Cardiac muscle cell (in vitro differentiated cells and primary cell): Measurements from ENCODE around the gene SLPI. TPM values are rescaled to one million over a fixed set of nuclear protein-coding genes. Genes with fewer than 3 reads are reported as not detected.

Source experiments
- DNase-seq, 2 donors: peaks; one replicate each; pipeline versions ENCODE4 v3.0.0 to v3.0.0-alpha.2; 2010 to 2017; ENCODE audit warnings: low read depth in 1 of 2, low spot score in 1 of 2
- H3K27ac ChIP-seq: fragments of 200-600 bp; sonication (generic); 2 replicates; pipeline ENCODE4 v1.5.1; 2016
- H3K27me3 ChIP-seq: fragments of 200-600 bp; sonication (generic); 2 replicates; pipeline ENCODE4 v1.6.0; 2016; ENCODE audit warnings: control low read depth
- H3K36me3 ChIP-seq: fragments of 200-600 bp; sonication (generic); 2 replicates; pipeline ENCODE4 v1.5.1; 2016; ENCODE audit warnings: control low read depth
- H3K4me1 ChIP-seq: fragments of 200-600 bp; sonication (generic); 2 replicates; pipeline ENCODE4 v1.8.1; 2017; ENCODE audit warnings: low read depth, mild to moderate bottlenecking, mixed run types
- H3K4me3 ChIP-seq: fragments of 200-600 bp; sonication (generic); 2 replicates; pipeline ENCODE4 v1.5.1; 2016; ENCODE audit warnings: mild to moderate bottlenecking
- H3K9me3 ChIP-seq: fragments of 200-600 bp; sonication (generic); 2 replicates; pipeline ENCODE4 v1.5.1; 2017; ENCODE audit warnings: low read depth, mild to moderate bottlenecking, control low read depth
- CTCF ChIP-seq: IDR thresholded peaks from 2 replicates; pipeline ENCODE4 v1.5.1; 2012; ENCODE audit warnings: low read depth, mild to moderate bottlenecking, low read length
- polyA plus RNA-seq: library from polyadenylated mRNA; unstranded; fragments of >200 nt; fragmentation: Nextera tagmentation; extraction: Ambion mirVana; gene quantifications from 2 replicates; pipeline ENCODE4 v1.2.1, GENCODE V29; 2016
- total RNA-seq: library from RNA; depleted of rRNA; stranded (reverse); fragments of >200 nt; gene quantifications from 2 replicates; pipeline ENCODE4 v1.2.3, GENCODE V29; 2016

SLPI gene
- total and polyA plus RNA-seq, 2 experiments from 2014 or later: 6.0 TPM; not detected in 1

GRCh38 chr20:45229264-45230056 lies 24.9 kb downstream of the SLPI start:
- H3K9me3 ChIP-seq: no peaks in the 10 kb centered on the region
- DNase-seq: peak in 1 of 2 donors; percentile 21
- H3K27me3 ChIP-seq: peaks cover 26% of the 10 kb centered on the region
- peak; percentile 53 for TF ChIP-seq CTCF
- H3K4me3 ChIP-seq: no peak overlapping the region
- H3K36me3 ChIP-seq: no peaks in the 10 kb centered on the region
- no peaks in the 10 kb centered on the region for H3K4me1 ChIP-seq
- H3K27ac ChIP-seq: no peak overlapping the region

- no peak for TF ChIP-seq CTCF
- no peak for DNase-seq
- Histone ChIP-seq H3K4me1 (no peaks in the 10 kb centered on the region), H3K36me3 (no peaks in the 10 kb centered on the region), H3K9me3 (no peaks in the 10 kb centered on the region), H3K27me3 (peaks cover 36% of the 10 kb centered on the region), H3K4me3 (no peak overlapping the region), H3K27ac (no peak overlapping the region)
Measured at GRCh38 chr20:45226287-45226686, 28.1 kb downstream of the SLPI start.

GRCh38 chr20:45223136-45223535 lies 31.2 kb downstream of the SLPI start:
- no peaks in the 10 kb centered on the region for H3K4me1 ChIP-seq
- no peak overlapping the region for H3K27ac ChIP-seq
- TF ChIP-seq CTCF: no peak
- H3K27me3 ChIP-seq: peaks cover 32% of the 10 kb centered on the region
- H3K9me3 ChIP-seq: no peaks in the 10 kb centered on the region
- no peaks in the 10 kb centered on the region for H3K36me3 ChIP-seq
- DNase-seq: no peak
- no peak overlapping the region for H3K4me3 ChIP-seq

- no peak for TF ChIP-seq CTCF
- Histone ChIP-seq H3K9me3 (no peaks in the 10 kb centered on the region), H3K36me3 (no peaks in the 10 kb centered on the region)
Measured at GRCh38 chr20:45221076-45221475, 33.3 kb downstream of the SLPI start, which contains the start of gene SEMG2. SEMG2 (plus strand) TSS chr20:45221373; CDS start chr20:45221390, 17 bp downstream.

GRCh38 chr20:45218636-45219035 lies 35.7 kb downstream of the SLPI start:
- no peak for TF ChIP-seq CTCF
- H3K9me3 ChIP-seq: no peaks in the 10 kb centered on the region

More at GRCh38 chr20:45221076-45221475, 33.3 kb downstream of the SLPI start, which contains the start of gene SEMG2:
- DNase-seq: no peak
- peaks cover 15% of the 10 kb centered on the region for H3K27me3 ChIP-seq
- no peak within 1 kb of the TSS for H3K27ac ChIP-seq
- H3K4me3 ChIP-seq: no peak within 1 kb of the TSS
- no peaks in the 10 kb centered on the region for H3K4me1 ChIP-seq

More at GRCh38 chr20:45218636-45219035, 35.7 kb downstream of the SLPI start:
- no peak for DNase-seq
- Histone ChIP-seq H3K27me3 (peaks cover 10% of the 10 kb centered on the region), H3K36me3 (no peaks in the 10 kb centered on the region), H3K4me3 (no peak overlapping the region), H3K4me1 (no peaks in the 10 kb centered on the region), H3K27ac (no peak overlapping the region)
